GM11168 (cell line): ENCODE results near the gene ZNF74.
"Not testable (repeated sequence)": the region's sequence is repeated elsewhere in the genome, so short reads cannot be mapped to it uniquely, and the experiment has no call there.

Source experiments
- in situ Hi-C: fragments of 300-500 bp; cut with MboI; formaldehyde crosslinking; loops from one replicate; pipeline ENCODE4 v1.12.0; 2022; ENCODE audit warnings: low sequenced_read_pairs; ENCODE audit not compliant: unreplicated experiment

The ZNF74 gene

GRCh38 chr22:20439928-20440575 is 46.1 kb downstream of the ZNF74 start:
- in situ Hi-C loops: no loop called here

GRCh38 chr22:20440637-20441591 is 47.0 kb downstream of the ZNF74 start:
- in situ Hi-C loops: no loop called here

- in situ Hi-C loops: no loop called here
Measured at GRCh38 chr22:20441631-20442484, 47.9 kb downstream of the ZNF74 start.

DNA sequence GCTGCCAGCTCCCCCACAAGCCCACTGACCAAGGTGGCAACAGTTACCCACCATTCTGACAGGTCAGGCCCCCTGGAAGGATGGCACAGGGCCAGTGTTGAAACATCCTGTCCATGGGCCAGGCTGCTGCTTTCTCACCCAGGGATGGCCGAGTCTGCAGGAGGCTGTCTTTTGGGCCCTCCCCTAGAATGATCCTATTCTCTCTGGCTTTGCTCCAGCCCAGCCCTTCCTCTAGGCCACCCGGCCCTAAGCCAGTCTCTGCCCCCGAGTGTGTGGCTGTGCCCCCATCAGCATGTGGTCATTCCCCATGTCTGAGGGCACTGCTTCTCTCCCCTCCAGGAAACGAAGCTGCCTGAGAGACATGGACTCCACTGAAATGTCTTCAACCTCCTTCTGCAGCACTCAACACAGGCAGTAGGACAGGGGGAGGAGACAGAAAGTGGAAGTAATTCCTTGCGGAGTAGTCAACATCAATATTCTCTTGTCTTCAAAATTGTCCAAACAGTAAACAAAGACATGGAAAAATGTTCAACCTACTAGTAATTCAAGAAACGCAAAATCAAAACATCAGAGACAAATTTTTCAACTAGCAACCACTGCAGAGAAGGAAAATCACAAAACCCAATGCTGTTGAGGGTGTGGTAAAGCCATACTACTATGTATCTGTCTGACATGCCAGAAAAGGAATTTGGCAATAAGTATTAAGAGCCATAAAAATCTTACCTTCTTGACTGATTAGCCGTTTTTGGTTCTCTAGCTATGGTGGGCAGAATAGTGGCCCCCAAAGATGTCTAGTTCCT is 48.7 kb downstream of the ZNF74 start:
- in situ Hi-C loops: no loop called here

DNA sequence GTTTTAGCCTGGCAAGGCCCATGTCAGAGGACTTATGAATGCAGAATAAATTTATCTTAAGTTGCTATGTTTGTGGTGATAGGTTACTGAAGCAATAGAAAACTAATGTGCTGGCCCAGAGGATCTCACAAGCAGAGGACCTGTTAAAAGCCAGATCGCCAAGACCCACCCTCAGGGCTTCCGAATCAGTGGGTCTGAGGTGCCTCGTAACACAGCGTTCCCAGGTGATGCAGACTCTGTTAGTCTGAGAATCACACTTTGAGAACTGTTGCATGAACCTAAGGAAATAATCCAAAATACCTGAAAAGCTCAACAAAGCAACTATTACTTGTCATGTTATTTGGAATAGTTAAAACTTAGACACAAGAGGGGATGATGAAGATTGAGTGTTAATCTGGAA is 50.4 kb downstream of the ZNF74 start:
- in situ Hi-C loops: no loop called here

DNA sequence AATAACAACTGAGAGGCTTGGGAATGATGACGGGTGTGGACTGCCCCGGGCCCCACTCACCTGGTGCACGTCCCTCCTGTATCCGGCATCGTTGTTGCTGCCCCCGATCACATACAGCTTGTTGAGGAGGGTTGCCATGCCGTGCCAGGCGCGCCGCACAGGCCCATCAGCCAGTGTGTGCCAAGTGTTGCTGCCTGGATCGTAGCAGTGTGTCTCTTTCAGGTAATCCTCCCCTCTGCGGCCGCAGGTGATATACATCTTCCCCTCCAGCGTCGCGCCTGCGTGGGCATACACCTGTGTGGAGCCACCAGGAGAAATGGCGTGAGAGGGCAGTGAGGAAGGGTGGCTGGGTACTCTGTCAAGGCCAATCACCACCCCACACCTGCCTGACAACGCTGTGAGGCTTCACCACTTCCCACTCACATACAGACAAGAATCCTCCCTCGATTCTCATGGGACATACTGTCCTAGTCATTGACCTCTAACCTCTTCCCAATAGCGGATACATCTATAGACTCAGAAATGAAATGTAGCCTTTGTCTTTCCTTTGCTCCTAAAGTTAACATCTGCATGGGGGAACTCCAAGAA is 52.5 kb downstream of the ZNF74 start:
- in situ Hi-C loops: no loop called here

DNA sequence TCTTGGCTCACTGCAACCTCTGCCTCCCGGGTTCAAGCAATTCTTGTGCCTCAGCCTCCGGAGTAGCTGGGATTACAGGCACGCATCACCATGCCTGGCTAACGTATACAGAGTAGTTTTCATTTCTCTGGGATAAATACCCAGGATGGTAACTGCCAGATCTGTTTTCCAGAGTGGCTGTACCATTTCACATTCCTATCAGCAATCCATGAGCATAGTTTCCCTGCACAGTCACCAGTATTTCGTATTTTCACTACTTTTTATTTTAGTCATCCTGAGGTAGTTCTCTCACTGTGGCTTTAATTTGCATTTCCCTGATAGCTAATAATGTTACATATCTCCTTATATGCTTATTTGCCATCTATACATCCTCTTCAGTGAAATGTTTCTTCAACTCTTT is 54.7 kb downstream of the ZNF74 start:
- in situ Hi-C loops: no loop called here

- in situ Hi-C loops: no loop called here
Measured at GRCh38 chr22:20449819-20450550, 56.0 kb downstream of the ZNF74 start.

GRCh38 chr22:20450551-20450906 is 56.6 kb downstream of the ZNF74 start:
- in situ Hi-C loops: no loop called here

DNA sequence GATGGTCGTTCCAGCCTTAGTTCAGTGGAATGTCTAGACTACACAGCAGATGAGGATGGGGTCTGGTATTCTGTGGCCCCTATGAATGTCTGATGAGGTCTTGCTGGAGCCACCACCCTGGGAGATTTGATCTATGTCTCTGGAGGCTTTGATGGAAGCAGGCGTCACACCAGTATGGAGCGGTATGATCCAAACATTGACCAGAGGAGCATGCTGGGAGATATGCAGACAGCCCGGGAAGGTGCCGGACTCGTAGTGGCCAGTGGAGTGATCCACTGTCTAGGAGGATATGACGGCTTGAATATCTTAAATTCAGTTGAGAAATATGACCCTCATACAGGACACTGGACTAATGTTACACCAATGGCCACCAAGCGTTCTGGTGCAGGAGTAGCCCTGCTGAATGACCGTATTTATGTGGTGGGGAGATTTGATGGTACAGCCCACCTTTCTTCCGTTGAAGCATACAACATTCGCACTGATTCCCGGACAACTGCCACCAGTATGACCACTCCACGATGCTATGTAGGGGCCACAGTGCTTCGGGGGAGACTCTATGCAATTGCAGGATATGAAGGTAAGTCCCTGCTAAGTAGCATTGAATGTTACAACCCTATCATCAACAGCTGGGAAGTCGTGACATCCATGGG is 57.3 kb downstream of the ZNF74 start:
- in situ Hi-C loops: not testable (repeated sequence)

DNA sequence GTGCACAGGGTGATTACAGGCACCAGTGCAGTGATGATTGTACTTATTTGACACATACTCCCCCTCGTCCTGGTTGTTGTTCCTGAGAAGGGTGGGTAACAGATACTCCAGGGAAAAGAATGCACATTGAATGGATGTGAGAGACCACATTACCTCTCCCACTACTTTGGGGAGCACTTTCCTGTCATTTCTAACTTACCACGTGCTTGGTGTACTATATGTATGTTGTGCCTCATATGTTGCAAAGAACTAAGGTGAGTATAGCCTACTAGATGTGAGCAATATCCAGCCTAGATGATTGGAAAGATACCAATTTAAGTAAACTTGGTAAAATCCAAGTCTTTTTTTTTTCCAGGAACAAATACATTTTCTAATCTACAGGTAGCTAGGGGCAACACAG is 58.0 kb downstream of the ZNF74 start:
- in situ Hi-C loops: no loop called here

- in situ Hi-C loops: no loop called here
Measured at GRCh38 chr22:20453222-20453621, 59.3 kb downstream of the ZNF74 start.

DNA sequence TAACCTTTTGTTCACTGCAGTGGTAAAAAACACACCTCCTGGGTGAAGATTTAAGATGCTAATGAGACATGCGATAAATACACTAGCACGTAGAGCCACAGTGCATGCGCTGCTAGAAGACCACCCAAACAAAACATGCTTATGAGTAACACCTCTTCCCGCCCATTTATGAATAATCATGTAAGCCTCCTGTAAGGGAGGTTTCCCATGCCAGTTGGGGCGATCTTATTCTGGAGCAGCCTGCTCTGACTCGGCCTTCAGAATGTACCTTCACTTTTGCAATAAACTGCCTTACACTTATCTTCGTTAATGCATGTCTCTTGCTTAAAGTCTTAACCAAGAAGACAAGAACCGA is 61.7 kb downstream of the ZNF74 start:
- in situ Hi-C loops: no loop called here

- in situ Hi-C loops: no loop called here
Measured at GRCh38 chr22:20456064-20456721, 62.2 kb downstream of the ZNF74 start.

DNA sequence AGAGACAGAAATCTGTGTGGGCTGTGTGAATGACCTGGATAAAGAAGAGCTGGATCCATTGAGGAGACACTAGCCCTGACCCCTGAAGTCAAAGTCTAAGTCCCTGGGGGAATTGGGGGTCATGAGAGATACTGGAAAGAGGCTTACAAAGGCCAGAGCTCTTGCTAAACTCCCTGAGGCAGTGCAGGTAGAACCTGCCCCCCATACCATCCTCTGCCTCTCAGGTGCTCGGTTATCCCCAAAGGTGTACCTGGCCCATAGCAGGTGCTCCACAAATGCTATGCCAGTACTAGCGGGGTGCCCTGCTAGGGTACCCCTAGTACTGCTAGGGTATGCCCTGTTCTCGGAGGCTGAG is 62.7 kb downstream of the ZNF74 start:
- in situ Hi-C loops: no loop called here

GRCh38 chr22:20457506-20458240 is 63.7 kb downstream of the ZNF74 start:
- in situ Hi-C loops: no loop called here
